ENCODE measurements around the gene PRKAA2.

PRKAA2 gene

GRCh38 chr1:56712150-56712549 is 67.0 kb downstream of the PRKAA2 start:
- no peak for DNase-seq (ENCODE audit: low read depth in 1 of 2, low spot score in 1 of 2)

GRCh38 chr1:56713112-56713511 is 68.0 kb downstream of the PRKAA2 start:
- DNase-seq (ENCODE audit: low read depth in 1 of 2, low spot score in 1 of 2) = no peak

- DNase-seq (ENCODE audit: low read depth in 1 of 2, low spot score in 1 of 2) = no peak
Measured at GRCh38 chr1:56715156-56715555, 70.0 kb downstream of the PRKAA2 start.

- no peak for DNase-seq (ENCODE audit: low read depth in 1 of 2, low spot score in 1 of 2)
Measured at GRCh38 chr1:56719171-56719570, 74.1 kb downstream of the PRKAA2 start.

GRCh38 chr1:56726706-56727105 is 81.6 kb downstream of the PRKAA2 start:
- DNase-seq (ENCODE audit: low read depth in 1 of 2, low spot score in 1 of 2) = no peak

GRCh38 chr1:56728964-56729363 is 83.8 kb downstream of the PRKAA2 start:
- no peak for DNase-seq (ENCODE audit: low read depth in 1 of 2, low spot score in 1 of 2)

- DNase-seq (ENCODE audit: low read depth in 1 of 2, low spot score in 1 of 2) = no peak
Measured at GRCh38 chr1:56745231-56745630, 100.1 kb downstream of the PRKAA2 start.

GRCh38 chr1:56754708-56755479 is 109.8 kb downstream of the PRKAA2 start:
- DNase-seq (ENCODE audit: low read depth in 1 of 2, low spot score in 1 of 2) = no peak

- DNase-seq (ENCODE audit: low read depth in 1 of 2, low spot score in 1 of 2) = no peak
Measured at GRCh38 chr1:56755911-56756310, 110.8 kb downstream of the PRKAA2 start.

- DNase-seq (ENCODE audit: low read depth in 1 of 2, low spot score in 1 of 2) = no peak
Measured at GRCh38 chr1:56758135-56758534, 113.0 kb downstream of the PRKAA2 start.

GRCh38 chr1:56758794-56759193 is 113.7 kb downstream of the PRKAA2 start:
- DNase-seq (ENCODE audit: low read depth in 1 of 2, low spot score in 1 of 2) = no peak
